ENCODE measurements around the gene DET1. TPM values are rescaled to one million over a fixed set of nuclear protein-coding genes. Genes with fewer than 3 reads are reported as not detected.

Gene DET1
- total RNA-seq (2022; extraction: Qiagen RNA extraction) = 5.3 to 6.4 TPM (median 5.7 TPM) in 5 replicates

DNA sequence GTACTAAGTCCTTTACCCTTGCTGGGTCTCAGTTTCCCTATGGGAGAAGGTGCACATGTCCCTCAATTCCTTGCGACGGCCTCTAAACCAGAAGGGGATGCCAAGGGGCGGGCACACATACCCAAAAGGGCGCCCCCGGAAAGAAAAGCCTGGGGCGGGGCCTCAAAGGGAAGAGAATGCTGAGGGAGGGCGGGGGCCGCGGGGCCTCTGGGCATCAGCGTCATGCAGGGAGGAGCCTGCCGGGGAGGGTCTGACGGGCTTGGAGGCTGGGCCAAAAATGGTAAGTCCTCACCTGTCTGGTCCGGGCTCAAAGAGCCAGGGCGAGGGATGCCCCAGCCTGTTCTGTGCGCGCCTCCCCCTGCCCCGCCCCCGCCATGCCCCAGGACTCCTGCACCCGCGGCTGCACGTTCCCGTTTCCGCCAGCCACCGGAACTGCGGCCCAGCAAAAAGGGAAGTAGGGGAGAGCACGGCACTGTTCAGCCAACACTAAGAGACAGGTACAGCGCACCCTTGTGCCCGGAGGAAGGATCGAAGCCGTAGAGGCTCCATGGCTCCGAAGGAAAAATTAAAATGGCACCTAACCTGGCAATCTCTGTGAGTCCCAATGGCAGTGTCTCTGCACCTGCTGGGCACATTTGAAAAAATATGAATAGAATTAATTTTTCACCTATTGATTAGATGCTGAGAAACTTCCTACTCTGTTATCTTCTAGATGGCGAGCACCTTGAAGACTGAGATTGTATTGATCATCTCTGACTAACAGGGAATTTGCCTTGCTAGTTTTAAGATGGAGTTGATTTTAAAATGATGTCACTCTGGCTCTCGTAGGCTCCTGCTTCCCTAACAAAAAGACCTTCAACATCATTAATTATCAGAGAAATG, at the start of gene DET1:
TSS of gene DET1 (minus strand) at position 434 of the 882 bp plus-strand sequence. CDS start 14,976 bp downstream, outside the sequence.

DNA sequence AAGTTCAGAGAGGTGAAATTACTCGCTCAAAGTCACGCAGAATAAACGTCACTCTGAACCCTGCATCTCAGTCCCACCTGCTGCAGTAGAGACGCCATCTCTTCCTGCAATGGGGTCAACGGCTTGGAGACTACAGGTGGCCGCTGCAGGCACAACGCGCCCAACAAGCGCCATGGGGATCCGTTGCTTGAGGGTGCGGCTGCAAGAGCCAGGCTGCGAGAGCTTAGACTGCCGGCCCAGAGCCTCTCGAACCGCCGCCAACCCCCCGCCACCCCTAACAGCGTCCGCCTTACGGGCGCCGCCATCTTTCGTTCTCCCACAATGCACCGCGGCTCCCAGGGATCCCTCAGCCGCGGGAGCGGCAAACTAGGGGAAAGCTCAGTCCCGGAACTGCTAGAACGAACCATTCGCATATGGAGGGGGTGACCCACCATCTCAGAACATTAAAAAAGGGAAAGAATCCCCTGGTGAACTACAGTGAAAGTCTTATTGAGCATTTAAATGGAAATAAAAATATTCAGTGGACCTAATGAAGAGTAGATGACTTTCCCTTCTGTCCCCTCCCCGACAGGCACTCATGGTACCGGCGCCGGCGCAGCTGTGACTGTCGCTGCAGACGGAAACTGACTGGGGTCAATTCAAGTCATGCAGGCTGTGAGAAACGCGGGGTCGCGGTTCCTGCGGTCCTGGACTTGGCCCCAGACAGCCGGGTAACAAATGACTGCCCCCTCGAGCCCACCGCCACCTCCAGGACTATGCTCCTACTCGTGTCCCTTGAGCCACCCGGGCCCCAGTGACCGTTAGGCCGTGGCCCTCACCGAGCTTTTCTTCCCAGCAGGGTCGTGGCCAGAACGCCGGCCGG, 79.2 kb downstream of the DET1 start, which contains the start of the genes MRPL46 and MRPS11:
TSS of gene MRPL46 (minus strand) at position 316 of the 862 bp plus-strand sequence. CDS start at position 305, 11 bp downstream.
TSS of gene MRPS11 (plus strand) at position 636 of the 862 bp plus-strand sequence. CDS start at position 646, 10 bp downstream.

Other genes starting within 250 kb of the DET1 start
- 53.6 to 62.1 TPM (median 60.0 TPM) in 5 replicates for gene MRPL46, start 79.3 kb downstream of the DET1 start, total RNA-seq (2022; extraction: Qiagen RNA extraction)
- 105 to 130 TPM (median 121 TPM) in 5 replicates for gene MRPS11, start 79.0 kb downstream of the DET1 start, total RNA-seq (2022; extraction: Qiagen RNA extraction)
- gene AEN, start 74.7 kb upstream of the DET1 start, total RNA-seq (2022; extraction: Qiagen RNA extraction) = 72.0 to 99.0 TPM (median 83.3 TPM) in 5 replicates
- 36.7 to 46.2 TPM (median 40.1 TPM) in 5 replicates for gene ISG20, start 92.3 kb upstream of the DET1 start, total RNA-seq (2022; extraction: Qiagen RNA extraction)

Data from A549 treated with CORT108297 at 1 μM for 4 hours (cell line).